Measurements from ENCODE around the gene ADCY7. TPM values are rescaled to one million over a fixed set of nuclear protein-coding genes. Genes with fewer than 3 reads are reported as not detected.
A peak's percentile ranks its signal among the peaks of the same experiment; 100 is the strongest.

Gene ADCY7
- total RNA-seq, 1 experiment from 2014 or later = 34.2 TPM

DNA sequence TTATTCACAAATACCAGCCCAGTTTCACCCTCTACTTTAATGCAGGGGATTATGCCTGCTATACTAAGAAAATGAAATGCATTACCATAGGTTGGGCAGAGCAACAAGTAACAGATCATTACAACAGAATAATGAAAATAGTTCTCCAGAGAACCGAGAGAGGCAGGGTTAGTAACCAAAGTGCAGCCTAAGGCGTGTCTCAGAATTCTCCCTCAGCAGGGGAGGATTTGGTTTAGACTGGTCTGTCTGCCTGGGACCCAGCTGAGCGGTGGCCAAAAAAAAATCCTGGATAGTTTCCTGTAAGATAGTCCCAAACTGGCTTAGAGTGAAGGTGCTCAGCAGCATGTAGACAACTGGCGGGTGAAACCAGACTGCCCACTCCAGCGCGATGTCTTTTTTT, 30.8 kb upstream of the ADCY7 start:
- H3K4me3 ChIP-seq (replicated peaks in 1 of 2; ENCODE audit: low read depth in 1 of 2, low read length in 2 of 2) = no peak overlapping the region
- H3K4me1 ChIP-seq (ENCODE audit: control insufficient read depth in 1 of 2, insufficient read depth in 2 of 2, low read length in 2 of 2) = peaks cover 0 to 4% of the 10 kb centered on the region in 2 experiments; a peak in 1 of 4 replicates
- no peak overlapping the region for H3K27ac ChIP-seq (ENCODE audit: low read depth, low read length)
- no peak overlapping the region for H3K9ac ChIP-seq (ENCODE audit: low read length)
- H4K20me1 ChIP-seq (ENCODE audit: insufficient read depth) = no peaks in the 10 kb centered on the region
- no peaks in the 10 kb centered on the region for H3K9me2 ChIP-seq (ENCODE audit: insufficient read depth)
- RAD21 ChIA-PET (ENCODE audit: low non-redundant PET in 1 of 2, low total read pairs in 2 of 2, uncharacterized antibody in 2 of 2, unreplicated experiment in 2 of 2) = no interaction called here
- DNase-seq (ENCODE audit: low read depth, low spot score) (no peak), ATAC-seq (peak; percentile 30; the same call in 1 of the 2 replicates)
- H2AFZ ChIP-seq (ENCODE audit: low read depth, low read length, poor library complexity, severe bottlenecking) = no peak overlapping the region
- TF ChIP-seq FOSL1 (IDR thresholded peaks at IDR 0.05; ENCODE audit: low read depth) (no peak), EZH2 (IDR thresholded peaks at IDR 0.05) (no peak), TCF7L2 (IDR thresholded peaks at IDR 0.05; ENCODE audit: borderline replicate concordance, extremely low read depth, insufficient read depth, insufficient read length) (no peak), CBX3 (IDR thresholded peaks at IDR 0.05; ENCODE audit: low read depth) (no peak), EGR1 (IDR thresholded peaks at IDR 0.05; ENCODE audit: low read depth) (no peak), EZH2phosphoT487 (IDR thresholded peaks at IDR 0.05; ENCODE audit: borderline replicate concordance) (no peak), SRF (IDR thresholded peaks at IDR 0.05; ENCODE audit: low read depth) (no peak), SIN3A (IDR thresholded peaks at IDR 0.05; ENCODE audit: low read depth) (no peak), POLR2A (IDR thresholded peaks at IDR 0.05; ENCODE audit: borderline replicate concordance, extremely low read depth, insufficient read depth, insufficient read length) (no peak), CEBPB (IDR thresholded peaks at IDR 0.05; ENCODE audit: low read depth) (no peak), POLR2AphosphoS5 (IDR thresholded peaks at IDR 0.05; ENCODE audit: low read depth, low read length) (no peak), ZNF274 (IDR thresholded peaks at IDR 0.05; ENCODE audit: low read depth, low read length) (no peak), YY1 (IDR thresholded peaks at IDR 0.05; ENCODE audit: extremely low read depth, insufficient replicate concordance, low read depth, low read length) (no peak)
- TF ChIP-seq, protein P1, sequence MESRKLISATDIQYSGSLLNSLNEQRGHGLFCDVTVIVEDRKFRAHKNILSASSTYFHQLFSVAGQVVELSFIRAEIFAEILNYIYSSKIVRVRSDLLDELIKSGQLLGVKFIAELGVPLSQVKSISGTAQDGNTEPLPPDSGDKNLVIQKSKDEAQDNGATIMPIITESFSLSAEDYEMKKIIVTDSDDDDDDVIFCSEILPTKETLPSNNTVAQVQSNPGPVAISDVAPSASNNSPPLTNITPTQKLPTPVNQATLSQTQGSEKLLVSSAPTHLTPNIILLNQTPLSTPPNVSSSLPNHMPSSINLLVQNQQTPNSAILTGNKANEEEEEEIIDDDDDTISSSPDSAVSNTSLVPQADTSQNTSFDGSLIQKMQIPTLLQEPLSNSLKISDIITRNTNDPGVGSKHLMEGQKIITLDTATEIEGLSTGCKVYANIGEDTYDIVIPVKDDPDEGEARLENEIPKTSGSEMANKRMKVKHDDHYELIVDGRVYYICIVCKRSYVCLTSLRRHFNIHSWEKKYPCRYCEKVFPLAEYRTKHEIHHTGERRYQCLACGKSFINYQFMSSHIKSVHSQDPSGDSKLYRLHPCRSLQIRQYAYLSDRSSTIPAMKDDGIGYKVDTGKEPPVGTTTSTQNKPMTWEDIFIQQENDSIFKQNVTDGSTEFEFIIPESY (IDR thresholded peaks at IDR 0.05; ENCODE audit: extremely low read depth, insufficient replicate concordance, low read length) = no peak
- no peaks in the 10 kb centered on the region for H3K27me3 ChIP-seq (ENCODE audit: insufficient read depth, low read length)
- BruUV-seq (replicated peaks) = TSS peak; percentile 3
- intact Hi-C loops (cut with micrococcal nuclease) = no loop called here
- CTCF ChIA-PET = no interaction called here
- POLR2A ChIA-PET = no interaction called here
- no peaks in the 10 kb centered on the region for H3K79me2 ChIP-seq (ENCODE audit: insufficient read depth, low read length)
- H3K36me3 ChIP-seq (ENCODE audit: control insufficient read depth in 1 of 2, insufficient read depth in 2 of 2, low read length in 2 of 2) = no peaks in the 10 kb centered on the region
- H3K9me3 ChIP-seq (ENCODE audit: control insufficient read depth in 1 of 2, insufficient read depth in 1 of 2, low read depth in 1 of 2, low read length in 2 of 2) = no peaks in the 10 kb centered on the region
- H3K4me2 ChIP-seq (ENCODE audit: low read length) = no peak overlapping the region
